Measurements from ENCODE around the gene RTP1. TPM values are rescaled to one million over a fixed set of nuclear protein-coding genes. Genes with fewer than 3 reads are reported as not detected.

Gene RTP1
- total RNA-seq, 2 donors from 2014 or later: not detected

DNA sequence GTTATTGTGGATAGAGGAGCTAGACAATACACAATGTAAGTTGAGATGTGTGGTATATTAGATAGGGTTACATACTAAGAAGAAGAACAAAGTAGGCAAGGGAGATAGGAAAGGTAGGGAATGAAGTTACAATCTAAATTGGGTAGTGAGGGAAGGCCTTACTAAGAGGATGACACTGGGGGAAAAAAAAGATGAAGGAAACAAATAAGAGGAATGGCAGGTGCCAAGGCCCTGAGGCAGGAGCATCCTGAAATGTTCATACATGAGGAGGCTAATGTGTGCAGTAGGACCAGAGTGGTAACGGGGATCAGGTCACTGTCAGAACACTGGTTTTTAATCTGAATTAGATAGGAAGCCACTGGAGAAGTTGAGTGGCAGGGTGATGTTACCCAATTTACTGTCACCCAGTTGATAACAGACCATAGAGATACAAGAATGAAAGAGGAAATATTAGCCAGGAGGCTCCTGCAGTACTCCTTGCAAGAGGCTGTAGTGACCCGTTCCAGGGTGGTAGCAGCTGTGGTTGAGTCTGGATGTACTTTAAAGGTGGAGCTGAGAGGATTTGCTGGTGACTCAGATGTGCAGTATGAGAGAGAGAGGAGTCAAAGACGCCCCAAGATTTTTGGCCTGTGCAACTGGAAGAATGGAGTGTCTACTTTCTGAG, 14.4 kb downstream of the RTP1 start:
- TF ChIP-seq POLR2A (IDR thresholded peaks at IDR 0.05): no peak
- TF ChIP-seq, protein P1, sequence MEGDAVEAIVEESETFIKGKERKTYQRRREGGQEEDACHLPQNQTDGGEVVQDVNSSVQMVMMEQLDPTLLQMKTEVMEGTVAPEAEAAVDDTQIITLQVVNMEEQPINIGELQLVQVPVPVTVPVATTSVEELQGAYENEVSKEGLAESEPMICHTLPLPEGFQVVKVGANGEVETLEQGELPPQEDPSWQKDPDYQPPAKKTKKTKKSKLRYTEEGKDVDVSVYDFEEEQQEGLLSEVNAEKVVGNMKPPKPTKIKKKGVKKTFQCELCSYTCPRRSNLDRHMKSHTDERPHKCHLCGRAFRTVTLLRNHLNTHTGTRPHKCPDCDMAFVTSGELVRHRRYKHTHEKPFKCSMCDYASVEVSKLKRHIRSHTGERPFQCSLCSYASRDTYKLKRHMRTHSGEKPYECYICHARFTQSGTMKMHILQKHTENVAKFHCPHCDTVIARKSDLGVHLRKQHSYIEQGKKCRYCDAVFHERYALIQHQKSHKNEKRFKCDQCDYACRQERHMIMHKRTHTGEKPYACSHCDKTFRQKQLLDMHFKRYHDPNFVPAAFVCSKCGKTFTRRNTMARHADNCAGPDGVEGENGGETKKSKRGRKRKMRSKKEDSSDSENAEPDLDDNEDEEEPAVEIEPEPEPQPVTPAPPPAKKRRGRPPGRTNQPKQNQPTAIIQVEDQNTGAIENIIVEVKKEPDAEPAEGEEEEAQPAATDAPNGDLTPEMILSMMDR (IDR thresholded peaks at IDR 0.05): no peak
- TF ChIP-seq POLR2AphosphoS5 (IDR thresholded peaks at IDR 0.05): no peak
- intact Hi-C loops (cut with DNase I): loop anchor here (10.0 kb wide), 1 partner anchor 83 kb away; the partner anchor contains the start of gene MASP1
- Histone ChIP-seq H3K36me3 (no peaks in the 10 kb centered on the region), H3K9me3 (no peaks in the 10 kb centered on the region), H3K4me1 (replicated peaks) (peaks cover 4% of the 10 kb centered on the region), H3K4me3 (no peak overlapping the region), H3K27me3 (replicated peaks; ENCODE audit: insufficient read depth) (no peaks in the 10 kb centered on the region), H3K27ac (no peak overlapping the region)
- 85% methylated on average over 3 of the region's 3 CpGs for WGBS
- DNase-seq (ENCODE audit: low spot score): no peak

DNA sequence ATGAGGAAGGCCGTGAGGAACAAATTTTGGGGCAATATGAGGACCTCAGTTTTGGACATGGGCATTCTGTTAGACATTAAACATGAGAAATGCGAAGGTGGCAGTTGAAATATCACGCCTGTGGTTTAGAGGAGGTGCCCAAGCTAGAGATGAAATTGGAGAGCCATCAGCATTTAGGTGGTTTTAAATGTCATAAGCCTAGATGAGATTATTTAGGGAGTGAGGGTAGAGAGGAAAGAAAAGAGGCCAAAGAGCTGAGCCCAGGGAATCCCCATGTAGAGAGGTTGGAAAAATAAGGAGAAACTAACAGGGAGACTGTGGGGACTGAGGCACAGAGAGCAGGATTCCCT, 14.9 kb downstream of the RTP1 start:
- Histone ChIP-seq H3K36me3 (no peaks in the 10 kb centered on the region), H3K27me3 (replicated peaks; ENCODE audit: insufficient read depth) (no peaks in the 10 kb centered on the region), H3K4me3 (no peak overlapping the region), H3K4me1 (replicated peaks) (peaks cover 4% of the 10 kb centered on the region), H3K9me3 (no peaks in the 10 kb centered on the region), H3K27ac (no peak overlapping the region)
- 89% methylated on average over 3 of the region's 3 CpGs for WGBS
- TF ChIP-seq POLR2A (IDR thresholded peaks at IDR 0.05) (no peak), POLR2AphosphoS5 (IDR thresholded peaks at IDR 0.05) (no peak)
- TF ChIP-seq, protein P1 (IDR thresholded peaks at IDR 0.05): no peak
- intact Hi-C loops (cut with DNase I): loop anchor here (10.0 kb wide), 1 partner anchor 83 kb away; the partner anchor contains the start of gene MASP1
- no peak for DNase-seq (ENCODE audit: low spot score)

DNA sequence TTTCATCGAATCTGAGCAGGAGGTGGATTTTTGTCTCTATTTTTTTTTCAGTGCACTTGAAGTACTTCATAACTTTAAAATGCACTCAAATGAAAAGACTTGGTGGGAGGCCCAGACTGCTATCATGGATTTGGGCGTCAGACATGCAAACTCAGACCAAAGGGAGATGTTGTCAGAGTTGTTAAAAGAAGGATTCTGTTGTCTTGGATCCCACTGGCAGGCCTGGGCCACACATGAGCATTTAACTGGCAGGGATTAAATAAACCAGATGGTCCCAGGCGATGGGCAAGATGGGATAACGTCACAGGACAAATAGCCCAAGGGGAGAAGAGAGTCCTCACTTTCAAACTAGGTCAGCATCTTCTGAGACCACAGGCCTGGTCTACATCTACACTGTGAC, 15.4 kb downstream of the RTP1 start:
- no peak overlapping the region for H3K4me3 ChIP-seq
- no peak for DNase-seq (ENCODE audit: low spot score)
- peaks cover 4% of the 10 kb centered on the region for H3K4me1 ChIP-seq (replicated peaks)
- H3K27ac ChIP-seq: no peak overlapping the region
- 19% methylated on average over 4 of the region's 4 CpGs for WGBS
- TF ChIP-seq, protein P1 (IDR thresholded peaks at IDR 0.05): no peak
- TF ChIP-seq POLR2A (IDR thresholded peaks at IDR 0.05) (no peak), POLR2AphosphoS5 (IDR thresholded peaks at IDR 0.05) (no peak)
- H3K27me3 ChIP-seq (replicated peaks; ENCODE audit: insufficient read depth): no peaks in the 10 kb centered on the region
- intact Hi-C loops (cut with DNase I): loop anchor here (10.0 kb wide), 1 partner anchor 82 kb away; the partner anchor contains the start of gene MASP1
- no peaks in the 10 kb centered on the region for H3K36me3 ChIP-seq
- H3K9me3 ChIP-seq: no peaks in the 10 kb centered on the region

DNA sequence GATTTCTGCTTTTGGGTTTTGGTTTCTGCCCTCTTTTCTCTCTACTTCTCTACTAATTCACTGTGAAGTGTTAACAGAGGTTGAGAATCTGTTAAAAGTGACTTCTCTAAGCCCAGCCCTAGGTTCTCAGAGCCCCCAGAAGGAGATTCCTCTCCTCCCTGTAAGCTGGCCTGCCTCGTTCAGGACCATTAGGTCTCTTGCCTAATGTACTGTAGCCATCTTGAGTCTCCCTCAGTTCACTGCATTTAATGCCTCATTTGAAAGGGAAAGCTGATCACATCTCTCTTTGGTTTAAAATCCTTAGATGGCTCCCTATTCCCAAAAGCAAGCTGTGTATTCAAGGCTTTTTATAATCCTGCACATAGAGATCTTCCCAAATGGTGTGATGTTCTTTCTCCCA, 16.3 kb downstream of the RTP1 start:
- TF ChIP-seq POLR2A (IDR thresholded peaks at IDR 0.05): no peak
- TF ChIP-seq POLR2AphosphoS5 (IDR thresholded peaks at IDR 0.05): no peak
- TF ChIP-seq, protein P1 (IDR thresholded peaks at IDR 0.05): no peak
- intact Hi-C loops (cut with DNase I): loop anchor here (10.0 kb wide), 1 partner anchor 81 kb away; the partner anchor contains the start of gene MASP1
- 96% methylated on average over 1 of the region's 1 CpG for WGBS
- Histone ChIP-seq H3K4me3 (no peak overlapping the region), H3K4me1 (replicated peaks) (peaks cover 4% of the 10 kb centered on the region), H3K27me3 (replicated peaks; ENCODE audit: insufficient read depth) (no peaks in the 10 kb centered on the region), H3K27ac (no peak overlapping the region), H3K9me3 (no peaks in the 10 kb centered on the region), H3K36me3 (no peaks in the 10 kb centered on the region)
- no peak for DNase-seq (ENCODE audit: low spot score)

DNA sequence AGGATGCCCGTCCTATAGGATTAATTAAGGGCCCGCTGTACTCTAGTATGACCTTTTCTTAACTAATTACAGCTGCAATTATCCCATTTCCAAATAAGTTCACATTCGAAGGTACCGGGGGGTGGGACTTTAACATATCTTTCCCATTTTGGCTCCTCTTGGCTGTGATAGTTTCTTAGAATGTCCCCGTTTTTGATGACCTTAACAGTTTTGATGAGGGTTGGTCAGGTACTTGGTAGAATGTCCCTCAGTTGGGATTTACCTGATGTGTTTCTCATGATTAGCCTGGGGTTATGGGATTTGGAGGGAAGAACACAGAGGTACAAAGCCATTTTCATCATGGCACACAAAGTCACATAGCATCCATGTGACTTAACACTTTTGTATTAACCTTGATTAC, 18.2 kb downstream of the RTP1 start:
- no peaks in the 10 kb centered on the region for H3K36me3 ChIP-seq
- TF ChIP-seq POLR2A (IDR thresholded peaks at IDR 0.05): no peak
- TF ChIP-seq POLR2AphosphoS5 (IDR thresholded peaks at IDR 0.05): no peak
- TF ChIP-seq, protein P1 (IDR thresholded peaks at IDR 0.05): no peak
- no peak overlapping the region for H3K27ac ChIP-seq
- H3K4me1 ChIP-seq (replicated peaks): no peaks in the 10 kb centered on the region
- no peaks in the 10 kb centered on the region for H3K27me3 ChIP-seq (replicated peaks; ENCODE audit: insufficient read depth)
- H3K9me3 ChIP-seq: no peaks in the 10 kb centered on the region
- 97% methylated on average over 5 of the region's 5 CpGs for WGBS
- H3K4me3 ChIP-seq: no peak overlapping the region
- DNase-seq (ENCODE audit: low spot score): no peak
- intact Hi-C loops (cut with DNase I): loop anchor here (10.0 kb wide), 1 partner anchor 79 kb away; the partner anchor contains the start of gene MASP1

All from prostate gland (tissue), 2 donors.